Right hindlimb (tissue), 1 donor: Measurements from ENCODE around the gene MAPKAP1.
A peak's percentile ranks its signal among the peaks of the same experiment; 100 is the strongest.

Source experiments
- DNase-seq: peaks from one replicate; pipeline ENCODE4 v3.0.0-alpha.2; 2018

The MAPKAP1 gene

GRCh38 chr9:125706651-125707471 lies at the start of gene MAPKAP1:
MAPKAP1 (minus strand) TSS chr9:125707208; CDS start chr9:125672574, 34,634 bp downstream.
- DNase-seq, result peak; percentile 98

GRCh38 chr9:125756518-125756917 lies 49.5 kb upstream of the MAPKAP1 start:
- no peak for DNase-seq

- no peak for DNase-seq
Measured at GRCh38 chr9:125755340-125755739, 48.3 kb upstream of the MAPKAP1 start.

GRCh38 chr9:125754096-125754495 lies 47.1 kb upstream of the MAPKAP1 start:
- no peak for DNase-seq

- DNase-seq, result no peak
Measured at GRCh38 chr9:125752070-125752628, 45.1 kb upstream of the MAPKAP1 start.

GRCh38 chr9:125750627-125751011 lies 43.6 kb upstream of the MAPKAP1 start:
- DNase-seq, result no peak

- DNase-seq, result no peak
Measured at GRCh38 chr9:125749951-125750626, 43.1 kb upstream of the MAPKAP1 start.

GRCh38 chr9:125749287-125749935 lies 42.4 kb upstream of the MAPKAP1 start:
- no peak for DNase-seq

GRCh38 chr9:125748446-125749099 lies 41.6 kb upstream of the MAPKAP1 start:
- DNase-seq, result peak; percentile 23

- DNase-seq, result peak; percentile 56
Measured at GRCh38 chr9:125747765-125748445, 40.9 kb upstream of the MAPKAP1 start.

- DNase-seq, result peak; percentile 68
Measured at GRCh38 chr9:125747053-125747764, 40.2 kb upstream of the MAPKAP1 start, which contains the start of gene PBX3. PBX3 (plus strand) TSS chr9:125747373.

- no peak for DNase-seq
Measured at GRCh38 chr9:125746774-125747052, 39.7 kb upstream of the MAPKAP1 start.

- DNase-seq, result peak; percentile 94
Measured at GRCh38 chr9:125746017-125746773, 39.2 kb upstream of the MAPKAP1 start.

GRCh38 chr9:125745682-125746016 lies 38.6 kb upstream of the MAPKAP1 start:
- no peak for DNase-seq

- peak; percentile 53 for DNase-seq
Measured at GRCh38 chr9:125745018-125745417, 38.0 kb upstream of the MAPKAP1 start.

GRCh38 chr9:125744616-125745015 lies 37.6 kb upstream of the MAPKAP1 start:
- no peak for DNase-seq

GRCh38 chr9:125743682-125744428 lies 36.8 kb upstream of the MAPKAP1 start:
- DNase-seq, result no peak

GRCh38 chr9:125742657-125743056 lies 35.6 kb upstream of the MAPKAP1 start:
- DNase-seq, result no peak

- no peak for DNase-seq
Measured at GRCh38 chr9:125739436-125739835, 32.4 kb upstream of the MAPKAP1 start.

- no peak for DNase-seq
Measured at GRCh38 chr9:125732562-125732961, 25.6 kb upstream of the MAPKAP1 start.
